GM12875 (cell line): ENCODE results near the gene ATP1B3.
"Not testable (repeated sequence)": the region's sequence is repeated elsewhere in the genome, so short reads cannot be mapped to it uniquely, and the experiment has no call there.

Source experiments
- H3K4me3 ChIP-seq: one replicate; pipeline ENCODE4 v1.5.1; 2011; ENCODE audit warnings: low read depth, low read length, control low read depth
- CTCF ChIP-seq: IDR thresholded peaks from 2 replicates; pipeline ENCODE4 v1.5.1; 2011; ENCODE audit warnings: low read depth, mild to moderate bottlenecking, control low read depth, inconsistent platforms, low read length, moderate library complexity, borderline replicate concordance; ENCODE audit not compliant: insufficient read depth

ATP1B3 gene

DNA sequence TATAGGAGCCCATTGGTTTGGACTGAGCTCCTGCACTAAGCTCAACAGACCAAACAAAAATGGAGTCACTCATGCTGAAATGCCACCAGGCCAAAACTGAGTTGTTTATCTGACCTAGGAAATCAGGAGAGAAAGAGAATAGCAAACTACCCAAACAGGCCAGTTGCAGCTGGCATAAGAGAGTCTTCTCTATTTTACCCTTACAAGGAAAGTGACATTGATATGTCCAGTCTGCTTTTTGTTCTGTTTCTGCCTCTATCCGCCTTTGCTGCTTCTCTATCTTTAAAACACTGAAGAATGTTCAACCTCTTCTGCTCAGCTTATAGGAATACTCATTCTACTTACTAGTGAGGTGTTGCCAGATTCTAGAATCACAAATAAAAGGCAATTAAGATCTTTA is 95.1 kb downstream of the ATP1B3 start:
- TF ChIP-seq CTCF: no peak
- H3K4me3 ChIP-seq: no peak overlapping the region

DNA sequence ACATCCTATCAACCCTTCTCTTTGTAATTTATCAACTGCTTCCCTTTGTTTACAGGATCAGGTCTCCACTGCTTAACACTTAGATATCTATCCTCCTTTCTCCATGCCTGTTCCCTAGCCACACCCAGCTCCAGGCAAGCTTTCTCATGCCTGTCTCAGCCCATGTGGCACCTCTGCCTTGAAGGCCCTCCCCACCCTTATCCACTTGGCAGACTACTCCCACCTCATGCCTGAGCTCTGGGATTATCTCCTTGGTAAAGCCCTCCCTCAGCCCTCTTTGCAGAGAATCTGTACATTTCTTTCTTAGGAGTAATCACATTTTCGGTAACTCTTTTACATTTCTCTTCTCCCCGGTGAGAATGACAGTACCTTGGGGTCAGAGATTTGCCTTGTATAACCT is 96.0 kb downstream of the ATP1B3 start:
- TF ChIP-seq CTCF: no peak
- no peak overlapping the region for H3K4me3 ChIP-seq

GRCh38 chr3:141974777-141975176 is 98.3 kb downstream of the ATP1B3 start:
- not testable (repeated sequence) for H3K4me3 ChIP-seq
